Umbilical cord (tissue), 2 donors: Measurements from ENCODE around the gene PAFAH1B1. TPM values are rescaled to one million over a fixed set of nuclear protein-coding genes. Genes with fewer than 3 reads are reported as not detected.

ENCODE experiments used
- DNase-seq: peaks from one replicate; pipeline ENCODE4 v3.0.0-alpha.2; 2015; ENCODE audit warnings: low spot score
- total RNA-seq: library from RNA; depleted of rRNA; stranded (reverse); fragments of >200 nt; gene quantifications from one replicate; pipeline ENCODE4 v1.2.3, GENCODE V29; 2014; ENCODE audit warnings: low replicate concordance; ENCODE audit not compliant: insufficient read depth

The PAFAH1B1 gene
- total RNA-seq, 1 donor from 2014 or later, result 190 TPM

GRCh38 chr17:2719861-2720260 is 126.4 kb downstream of the PAFAH1B1 start:
- DNase-seq, result no peak

GRCh38 chr17:2721603-2722002 is 128.1 kb downstream of the PAFAH1B1 start:
- no peak for DNase-seq

- DNase-seq, result no peak
Observed at GRCh38 chr17:2722611-2723010, 129.2 kb downstream of the PAFAH1B1 start.

GRCh38 chr17:2723505-2723996 is 130.1 kb downstream of the PAFAH1B1 start:
- no peak for DNase-seq

- peak; percentile 53 for DNase-seq
Observed at GRCh38 chr17:2723997-2724783, 130.7 kb downstream of the PAFAH1B1 start.

DNA sequence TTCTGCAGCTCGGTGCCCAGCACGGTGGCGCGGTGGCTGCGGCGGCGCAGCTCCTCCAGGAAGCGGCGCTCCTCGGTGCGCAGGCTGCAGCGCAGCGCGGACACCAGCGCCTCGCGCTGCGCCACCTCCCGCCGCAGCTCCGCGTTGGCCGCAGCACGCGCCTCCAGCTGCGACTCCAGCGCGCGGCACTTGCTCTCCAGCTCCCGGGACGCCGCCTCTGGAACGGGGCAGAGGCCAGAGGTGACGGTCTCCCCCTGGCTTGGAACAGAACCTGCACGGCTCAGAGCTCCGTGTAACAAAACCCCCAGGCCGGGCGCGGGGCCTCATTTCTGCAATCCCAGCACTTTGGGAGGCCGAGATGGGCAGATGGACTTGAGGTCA is 131.3 kb downstream of the PAFAH1B1 start:
- DNase-seq, result no peak

- DNase-seq, result no peak
Observed at GRCh38 chr17:2730764-2731353, 137.4 kb downstream of the PAFAH1B1 start.

- no peak for DNase-seq
Observed at GRCh38 chr17:2731807-2732206, 138.4 kb downstream of the PAFAH1B1 start.

- no peak for DNase-seq
Observed at GRCh38 chr17:2734939-2735338, 141.5 kb downstream of the PAFAH1B1 start.

Other genes with a start within 250 kb of the PAFAH1B1 start
- 25.0 TPM for gene MNT, start 192.6 kb upstream of the PAFAH1B1 start, total RNA-seq
- 35.6 TPM for gene METTL16, start 81.8 kb upstream of the PAFAH1B1 start, total RNA-seq
- 18.3 TPM for gene CLUH, start 118.1 kb downstream of the PAFAH1B1 start, total RNA-seq
- gene CCDC92B, start 156.0 kb downstream of the PAFAH1B1 start, total RNA-seq, result 0.48 TPM
- 16.6 TPM for gene RAP1GAP2, start 202.8 kb downstream of the PAFAH1B1 start, total RNA-seq